Measurements from ENCODE around the gene BMP6. TPM values are rescaled to one million over a fixed set of nuclear protein-coding genes. Genes with fewer than 3 reads are reported as not detected.

Gene BMP6
- total RNA-seq, 6 experiments from 2014 or later: 1.8 to 4.4 (median 2.6) TPM

- peaks cover 0 to 14% (median 0%) of the 10 kb centered on the region in 4 donors for H3K4me1 ChIP-seq
- H3K27me3 ChIP-seq: no peaks in the 10 kb centered on the region
- no peaks in the 10 kb centered on the region for H3K36me3 ChIP-seq
- TF ChIP-seq POLR2A (IDR thresholded peaks at IDR 0.05): no peak
- no peak for TF ChIP-seq CTCF (IDR thresholded peaks at IDR 0.05)
- DNase-seq: no peak
- intact Hi-C loops (cut with DNase I): no loop called here
- no peaks in the 10 kb centered on the region for H3K9me3 ChIP-seq
- 76% methylated on average over 11 of the region's 11 CpGs for WGBS (ENCODE audit: insufficient coverage, low coverage, low lambda C conversion rate, missing lambda C conversion rate)
- H3K27ac ChIP-seq: no peak overlapping the region
- no peak overlapping the region for H3K4me3 ChIP-seq
- ATAC-seq: no peak
These were observed 189.3 kb downstream of the BMP6 start for GRCh38 chr6:7914991-7915789.

GRCh38 chr6:7916959-7917358, 191.1 kb downstream of the BMP6 start:
- H3K27me3 ChIP-seq: no peaks in the 10 kb centered on the region
- DNase-seq (no peak), ATAC-seq (no peak)
- H3K9me3 ChIP-seq: no peaks in the 10 kb centered on the region
- no peaks in the 10 kb centered on the region for H3K36me3 ChIP-seq
- no peak for TF ChIP-seq POLR2A (IDR thresholded peaks at IDR 0.05)
- no peak for TF ChIP-seq CTCF (IDR thresholded peaks at IDR 0.05)
- intact Hi-C loops (cut with DNase I): no loop called here
- H3K27ac ChIP-seq: no peak overlapping the region
- peaks cover 0 to 5% (median 0%) of the 10 kb centered on the region in 4 donors for H3K4me1 ChIP-seq
- 60% methylated on average over 1 of the region's 1 CpG for WGBS (ENCODE audit: insufficient coverage, low coverage, low lambda C conversion rate, missing lambda C conversion rate)
- no peak overlapping the region for H3K4me3 ChIP-seq

GRCh38 chr6:7917729-7918128, 191.8 kb downstream of the BMP6 start:
- TF ChIP-seq CTCF (IDR thresholded peaks at IDR 0.05) (no peak), POLR2A (IDR thresholded peaks at IDR 0.05) (no peak)
- Histone ChIP-seq H3K36me3 (no peaks in the 10 kb centered on the region), H3K27ac (no peak overlapping the region), H3K9me3 (no peaks in the 10 kb centered on the region), H3K27me3 (no peaks in the 10 kb centered on the region), H3K4me3 (no peak overlapping the region), H3K4me1 (no peaks in the 10 kb centered on the region)
- ATAC-seq (no peak), DNase-seq (no peak)
- intact Hi-C loops (cut with DNase I): no loop called here
- no CpG with 5 or more reads among the region's 5 CpGs for WGBS (ENCODE audit: insufficient coverage, low coverage, low lambda C conversion rate, missing lambda C conversion rate)

- intact Hi-C loops (cut with DNase I): no loop called here
These were observed 192.5 kb downstream of the BMP6 start for GRCh38 chr6:7918403-7918802.

More at GRCh38 chr6:7918403-7918802, 192.5 kb downstream of the BMP6 start:
- no peak for ATAC-seq
- TF ChIP-seq CTCF (IDR thresholded peaks at IDR 0.05): no peak
- TF ChIP-seq POLR2A (IDR thresholded peaks at IDR 0.05): no peak
- Histone ChIP-seq H3K36me3 (no peaks in the 10 kb centered on the region), H3K4me1 (no peaks in the 10 kb centered on the region), H3K4me3 (no peak overlapping the region), H3K27ac (no peak overlapping the region), H3K9me3 (no peaks in the 10 kb centered on the region), H3K27me3 (no peaks in the 10 kb centered on the region)
- DNase-seq: no peak
- 83% methylated on average over 2 of the region's 4 CpGs for WGBS (ENCODE audit: insufficient coverage, low coverage, low lambda C conversion rate, missing lambda C conversion rate)
